ENCODE results near the gene FANCD2. TPM values are rescaled to one million over a fixed set of nuclear protein-coding genes. Genes with fewer than 3 reads are reported as not detected.

The FANCD2 gene
- total and polyA plus RNA-seq, 11 donors: 0.12 to 4.4 (median 0.82) TPM

DNA sequence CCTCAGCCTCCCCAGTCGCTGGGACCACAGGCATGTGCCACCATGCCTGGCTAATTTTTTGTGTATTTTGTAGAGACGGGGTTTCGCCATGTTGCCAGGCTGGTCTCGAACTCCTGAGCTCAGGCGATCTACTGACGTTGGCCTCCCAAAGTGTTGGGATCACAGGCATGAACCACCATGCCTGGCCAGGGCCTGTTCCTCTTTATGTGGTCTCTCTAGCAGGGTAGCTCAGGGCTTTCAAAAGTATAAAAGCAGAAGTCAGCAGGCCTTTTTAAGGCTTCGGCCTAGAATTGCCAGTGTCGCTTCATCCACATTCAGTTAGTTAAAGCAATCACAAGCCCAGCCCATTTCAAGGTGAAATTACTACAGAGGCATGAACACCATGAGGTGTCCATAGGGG, 123.0 kb downstream of the FANCD2 start:
- intact Hi-C loops (cut with DNase I): no loop called here
- TF ChIP-seq, protein P1, sequence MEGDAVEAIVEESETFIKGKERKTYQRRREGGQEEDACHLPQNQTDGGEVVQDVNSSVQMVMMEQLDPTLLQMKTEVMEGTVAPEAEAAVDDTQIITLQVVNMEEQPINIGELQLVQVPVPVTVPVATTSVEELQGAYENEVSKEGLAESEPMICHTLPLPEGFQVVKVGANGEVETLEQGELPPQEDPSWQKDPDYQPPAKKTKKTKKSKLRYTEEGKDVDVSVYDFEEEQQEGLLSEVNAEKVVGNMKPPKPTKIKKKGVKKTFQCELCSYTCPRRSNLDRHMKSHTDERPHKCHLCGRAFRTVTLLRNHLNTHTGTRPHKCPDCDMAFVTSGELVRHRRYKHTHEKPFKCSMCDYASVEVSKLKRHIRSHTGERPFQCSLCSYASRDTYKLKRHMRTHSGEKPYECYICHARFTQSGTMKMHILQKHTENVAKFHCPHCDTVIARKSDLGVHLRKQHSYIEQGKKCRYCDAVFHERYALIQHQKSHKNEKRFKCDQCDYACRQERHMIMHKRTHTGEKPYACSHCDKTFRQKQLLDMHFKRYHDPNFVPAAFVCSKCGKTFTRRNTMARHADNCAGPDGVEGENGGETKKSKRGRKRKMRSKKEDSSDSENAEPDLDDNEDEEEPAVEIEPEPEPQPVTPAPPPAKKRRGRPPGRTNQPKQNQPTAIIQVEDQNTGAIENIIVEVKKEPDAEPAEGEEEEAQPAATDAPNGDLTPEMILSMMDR (IDR thresholded peaks at IDR 0.05): no peak
- TF ChIP-seq POLR2A (IDR thresholded peaks at IDR 0.05): no peak
- H3K9me3 ChIP-seq: no peaks in the 10 kb centered on the region
- peak in 1 of 4 donors; percentile 69 for ATAC-seq
- peak overlapping the region in 1 of 12 donors; percentile 58 for H3K27ac ChIP-seq
- H3K4me3 ChIP-seq: no peak overlapping the region
- DNase-seq: peak in 1 of 5 donors; percentile 25
- no peaks in the 10 kb centered on the region for H3K27me3 ChIP-seq
- peaks cover 0 to 36% (median 9%) of the 10 kb centered on the region in 12 donors for H3K4me1 ChIP-seq
- H3K36me3 ChIP-seq: peaks cover 0 to 87% (median 72%) of the 10 kb centered on the region in 9 donors
- WGBS, 4 donors: 91 to 94% (median 94%) methylated on average over 8 of the region's 8 CpGs

DNA sequence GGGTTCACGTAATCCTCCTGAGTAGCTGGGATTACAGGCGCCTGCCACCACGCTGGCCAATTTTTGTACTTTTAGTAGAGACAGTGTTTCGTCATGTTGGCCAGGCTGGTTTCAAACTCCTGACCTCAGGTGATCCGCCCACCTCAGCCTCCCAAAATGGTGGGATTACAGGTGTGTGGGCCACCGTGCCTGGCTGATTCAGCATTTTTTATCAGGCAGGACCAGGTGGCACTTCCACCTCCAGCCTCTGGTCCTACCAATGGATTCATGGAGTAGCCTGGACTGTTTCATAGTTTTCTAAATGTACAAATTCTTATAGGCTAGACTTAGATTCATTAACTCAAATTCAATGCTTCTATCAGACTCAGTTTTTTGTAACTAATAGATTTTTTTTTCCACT, 124.8 kb downstream of the FANCD2 start:
- no peak overlapping the region for H3K27ac ChIP-seq
- no peak for ATAC-seq
- peaks cover 0 to 89% (median 80%) of the 10 kb centered on the region in 9 donors for H3K36me3 ChIP-seq
- TF ChIP-seq POLR2A (IDR thresholded peaks at IDR 0.05): no peak
- TF ChIP-seq, protein P1 (IDR thresholded peaks at IDR 0.05): no peak
- 78 to 87% (median 81%) methylated on average over 6 of the region's 6 CpGs for WGBS, 4 donors
- H3K27me3 ChIP-seq: no peaks in the 10 kb centered on the region
- H3K4me3 ChIP-seq: no peak overlapping the region
- peaks cover 0 to 18% (median 0%) of the 10 kb centered on the region in 12 donors for H3K4me1 ChIP-seq
- DNase-seq: no peak
- no peaks in the 10 kb centered on the region for H3K9me3 ChIP-seq
- intact Hi-C loops (cut with DNase I): no loop called here

Other genes starting within 250 kb of the FANCD2 start
- gene TADA3, start 234.0 kb upstream of the FANCD2 start, total RNA-seq: 10 to 100 TPM; 32.8 to 61.5 (median 45.9) TPM
- gene TADA3, start 234.0 kb upstream of the FANCD2 start, polyA plus RNA-seq: 10 to 100 TPM; 37.2 to 53.3 TPM
- gene ARPC4, start 233.4 kb upstream of the FANCD2 start, total RNA-seq: 100 to 1,000 TPM in 1 of 9 donors, 10 to 100 TPM in 8; 48.8 to 147 (median 79.7) TPM
- 100 to 1,000 TPM in 1 of 2 donors, 10 to 100 TPM in 1; 30.0 to 151 TPM for gene ARPC4, start 233.4 kb upstream of the FANCD2 start, polyA plus RNA-seq
- gene TTLL3, start 216.2 kb upstream of the FANCD2 start, total RNA-seq: 10 to 100 TPM in 5 of 9 donors, 1 to 10 TPM in 4; 7.0 to 30.3 (median 11.8) TPM
- gene TTLL3, start 216.2 kb upstream of the FANCD2 start, polyA plus RNA-seq: 10 to 100 TPM in 1 of 2 donors, 1 to 10 TPM in 1; 4.7 to 17.3 TPM
- gene RPUSD3, start 182.4 kb upstream of the FANCD2 start, total RNA-seq: 10 to 100 TPM; 25.8 to 68.6 (median 31.1) TPM
- 10 to 100 TPM; 41.1 to 43.5 TPM for gene RPUSD3, start 182.4 kb upstream of the FANCD2 start, polyA plus RNA-seq
- gene CIDEC, start 146.2 kb upstream of the FANCD2 start, total RNA-seq: 10 to 100 TPM in 2 of 9 donors, 1 to 10 TPM in 4, under 1 TPM in 1, not detected in 2; 0.72 to 59.0 (median 1.6) TPM
- 10 to 100 TPM in 1 of 2 donors, 1 to 10 TPM in 1; 4.0 to 17.5 TPM for gene CIDEC, start 146.2 kb upstream of the FANCD2 start, polyA plus RNA-seq
- gene JAGN1, start 135.8 kb upstream of the FANCD2 start, total RNA-seq: 10 to 100 TPM; 15.1 to 40.3 (median 21.2) TPM
- gene JAGN1, start 135.8 kb upstream of the FANCD2 start, polyA plus RNA-seq: 10 to 100 TPM; 20.8 to 77.3 TPM
- gene IL17RE, start 123.6 kb upstream of the FANCD2 start, total RNA-seq: 1 to 10 TPM in 4 of 9 donors, under 1 TPM in 5; 0.65 to 6.9 (median 0.79) TPM
- 1 to 10 TPM in 1 of 2 donors, under 1 TPM in 1; 0.95 to 1.3 TPM for gene IL17RE, start 123.6 kb upstream of the FANCD2 start, polyA plus RNA-seq
- 10 to 100 TPM; 20.6 to 45.3 (median 29.2) TPM for gene IL17RC, start 109.3 kb upstream of the FANCD2 start, total RNA-seq
- 10 to 100 TPM; 34.7 to 42.1 TPM for gene IL17RC, start 109.3 kb upstream of the FANCD2 start, polyA plus RNA-seq
- 10 to 100 TPM; 45.9 to 77.8 (median 60.6) TPM for gene CRELD1, start 92.6 kb upstream of the FANCD2 start, total RNA-seq
- 10 to 100 TPM; 61.8 to 71.8 TPM for gene CRELD1, start 92.6 kb upstream of the FANCD2 start, polyA plus RNA-seq
- gene PRRT3, start 74.0 kb upstream of the FANCD2 start, total RNA-seq: 1 to 10 TPM in 4 of 9 donors, under 1 TPM in 5; 0.39 to 2.3 (median 0.81) TPM
- gene PRRT3, start 74.0 kb upstream of the FANCD2 start, polyA plus RNA-seq: under 1 TPM; 0.44 to 0.46 TPM
- 100 to 1,000 TPM in 2 of 9 donors, 10 to 100 TPM in 7; 54.9 to 109 (median 74.7) TPM for gene EMC3, start 39.6 kb upstream of the FANCD2 start, total RNA-seq
- gene EMC3, start 39.6 kb upstream of the FANCD2 start, polyA plus RNA-seq: 100 to 1,000 TPM in 1 of 2 donors, 10 to 100 TPM in 1; 41.8 to 164 TPM
- gene FANCD2OS, start 81.8 kb downstream of the FANCD2 start, total RNA-seq: not detected
- not detected for gene FANCD2OS, start 81.8 kb downstream of the FANCD2 start, polyA plus RNA-seq
- 100 to 1,000 TPM in 3 of 9 donors, 10 to 100 TPM in 6; 69.8 to 109 (median 89.8) TPM for gene BRK1, start 89.2 kb downstream of the FANCD2 start, total RNA-seq
- 100 to 1,000 TPM in 1 of 2 donors, 10 to 100 TPM in 1; 85.5 to 159 TPM for gene BRK1, start 89.2 kb downstream of the FANCD2 start, polyA plus RNA-seq
- gene VHL, start 115.3 kb downstream of the FANCD2 start, total RNA-seq: 10 to 100 TPM in 7 of 9 donors, 1 to 10 TPM in 2; 8.8 to 23.2 (median 12.1) TPM
- gene VHL, start 115.3 kb downstream of the FANCD2 start, polyA plus RNA-seq: 10 to 100 TPM; 10.6 to 13.9 TPM
- 1 to 10 TPM in 7 of 9 donors, under 1 TPM in 2; 0.70 to 6.3 (median 1.5) TPM for gene IRAK2, start 138.5 kb downstream of the FANCD2 start, total RNA-seq
- 1 to 10 TPM in 1 of 2 donors, under 1 TPM in 1; 0.46 to 1.4 TPM for gene IRAK2, start 138.5 kb downstream of the FANCD2 start, polyA plus RNA-seq
- 10 to 100 TPM; 10.1 to 26.6 (median 16.8) TPM for gene TATDN2, start 222.0 kb downstream of the FANCD2 start, total RNA-seq
- gene TATDN2, start 222.0 kb downstream of the FANCD2 start, polyA plus RNA-seq: 10 to 100 TPM in 1 of 2 donors, 1 to 10 TPM in 1; 8.6 to 31.6 TPM

All from heart left ventricle (tissue), 16 donors.